Breast epithelium (tissue), 3 donors: ENCODE results near the gene PLPPR5.

Source experiments
- CTCF ChIP-seq, 3 donors: fragments of 450-650 bp; IDR thresholded peaks; one replicate each; pipeline ENCODE4 v1.5.1; 2016 to 2017; ENCODE audit warnings: antibody characterized with exemption in 3 of 3, mild to moderate bottlenecking in 3 of 3, moderate library complexity in 3 of 3
- POLR2A ChIP-seq: fragments of 450-650 bp; IDR thresholded peaks from one replicate; pipeline ENCODE4 v1.6.1; 2016; ENCODE audit warnings: antibody characterized with exemption, mild to moderate bottlenecking, moderate library complexity
- POLR2AphosphoS5 ChIP-seq, 3 donors: sonication (generic); formaldehyde crosslinking; IDR thresholded peaks; one replicate each; pipeline ENCODE4 v1.6.1; 2017; ENCODE audit warnings: antibody characterized with exemption in 3 of 3

GRCh38 chr1:98887507-98887906, 117.2 kb downstream of the PLPPR5 start:
- TF ChIP-seq POLR2A (no peak), POLR2AphosphoS5 (IDR thresholded peaks at IDR 0.05) (no peak), CTCF (IDR thresholded peaks at IDR 0.05) (no peak)
